Central memory CD8-positive, alpha-beta T cell (primary cell): ENCODE results near the gene ALG5.

Source experiments
- ATAC-seq: fragments of 150-1000 bp; cut with Tn5 transposase; replicated peaks from 2 replicates; pipeline ENCODE4 v1.10.0; 2022; ENCODE audit warnings: mild to moderate bottlenecking, moderate FRiP score, moderate number of reproducible peaks; ENCODE audit not compliant: poor library complexity, severe bottlenecking; ENCODE audit errors: extremely low read depth
- DNase-seq, 2 donors: peaks; one replicate each; pipeline ENCODE4 v3.0.0; 2021; ENCODE audit warnings: low spot score in 2 of 2
- H3K27ac Mint-ChIP-seq: one replicate; pipeline ENCODE4 v1.8.0; 2022; ENCODE audit warnings: low read depth, mild to moderate bottlenecking, moderate library complexity, mixed read lengths
- H3K27me3 Mint-ChIP-seq: one replicate; pipeline ENCODE4 v1.8.0; 2022; ENCODE audit warnings: mixed read lengths
- H3K36me3 Mint-ChIP-seq: one replicate; pipeline ENCODE4 v1.8.0; 2022; ENCODE audit warnings: mild to moderate bottlenecking, moderate library complexity, mixed read lengths; ENCODE audit not compliant: insufficient read depth
- H3K4me1 Mint-ChIP-seq: one replicate; pipeline ENCODE4 v1.8.0; 2022; ENCODE audit warnings: mixed read lengths
- H3K4me3 Mint-ChIP-seq: one replicate; pipeline ENCODE4 v1.8.0; 2022; ENCODE audit warnings: mild to moderate bottlenecking, moderate library complexity, mixed read lengths
- H3K9me3 Mint-ChIP-seq: one replicate; pipeline ENCODE4 v1.8.0; 2022; ENCODE audit warnings: mixed read lengths

The ALG5 gene

GRCh38 chr13:36919833-36920615, 79.1 kb downstream of the ALG5 start, which contains the start of gene SMAD9:
TSS of gene SMAD9 (minus strand) at chr13:36920238. CDS start at chr13:36879689, 40,549 bp downstream.
- ATAC-seq (peak; percentile 49), DNase-seq (no peak)
- Mint-ChIP-seq H3K9me3 (no peaks in the 10 kb centered on the region), H3K4me1 (no peaks in the 10 kb centered on the region), H3K4me3 (peak within 1 kb of the TSS; percentile 70), H3K27me3 (peaks cover 74% of the 10 kb centered on the region), H3K27ac (no peak within 1 kb of the TSS), H3K36me3 (no peaks in the 10 kb centered on the region)

- no peak for ATAC-seq
- Mint-ChIP-seq H3K27ac (no peak overlapping the region), H3K27me3 (peaks cover 74% of the 10 kb centered on the region), H3K4me3 (peak overlapping the region; percentile 25), H3K36me3 (no peaks in the 10 kb centered on the region), H3K4me1 (no peaks in the 10 kb centered on the region), H3K9me3 (no peaks in the 10 kb centered on the region)
- DNase-seq = no peak
Measured at GRCh38 chr13:36919171-36919832, 79.8 kb downstream of the ALG5 start.

GRCh38 chr13:36918246-36919131, 80.7 kb downstream of the ALG5 start:
- Mint-ChIP-seq H3K27me3 (peaks cover 76% of the 10 kb centered on the region), H3K9me3 (no peaks in the 10 kb centered on the region), H3K36me3 (no peaks in the 10 kb centered on the region), H3K4me3 (peak overlapping the region; percentile 25), H3K27ac (no peak overlapping the region), H3K4me1 (no peaks in the 10 kb centered on the region)
- ATAC-seq = no peak
- DNase-seq = no peak

GRCh38 chr13:36917311-36917710, 81.8 kb downstream of the ALG5 start:
- Mint-ChIP-seq H3K9me3 (no peaks in the 10 kb centered on the region), H3K4me1 (no peaks in the 10 kb centered on the region), H3K4me3 (no peak overlapping the region), H3K27me3 (peaks cover 86% of the 10 kb centered on the region), H3K27ac (no peak overlapping the region), H3K36me3 (no peaks in the 10 kb centered on the region)
- ATAC-seq = no peak
- no peak for DNase-seq

- no peak for DNase-seq
- H3K4me3 Mint-ChIP-seq = no peak overlapping the region
- no peak for ATAC-seq
- H3K4me1 Mint-ChIP-seq = no peaks in the 10 kb centered on the region
- no peaks in the 10 kb centered on the region for H3K9me3 Mint-ChIP-seq
- H3K36me3 Mint-ChIP-seq = no peaks in the 10 kb centered on the region
- H3K27ac Mint-ChIP-seq = no peak overlapping the region
- H3K27me3 Mint-ChIP-seq = peaks cover 81% of the 10 kb centered on the region
Measured at GRCh38 chr13:36915896-36916640, 83.1 kb downstream of the ALG5 start.

- H3K4me3 Mint-ChIP-seq = no peak overlapping the region
- no peaks in the 10 kb centered on the region for H3K9me3 Mint-ChIP-seq
- ATAC-seq = no peak
- no peak for DNase-seq
- H3K27me3 Mint-ChIP-seq = peaks cover 82% of the 10 kb centered on the region
- H3K27ac Mint-ChIP-seq = no peak overlapping the region
- no peaks in the 10 kb centered on the region for H3K36me3 Mint-ChIP-seq
- no peaks in the 10 kb centered on the region for H3K4me1 Mint-ChIP-seq
Measured at GRCh38 chr13:36915106-36915505, 84.0 kb downstream of the ALG5 start.

GRCh38 chr13:36914648-36915047, 84.5 kb downstream of the ALG5 start:
- H3K9me3 Mint-ChIP-seq = no peaks in the 10 kb centered on the region
- no peak overlapping the region for H3K4me3 Mint-ChIP-seq
- ATAC-seq = no peak
- H3K27me3 Mint-ChIP-seq = peaks cover 83% of the 10 kb centered on the region
- no peaks in the 10 kb centered on the region for H3K36me3 Mint-ChIP-seq
- no peak overlapping the region for H3K27ac Mint-ChIP-seq
- H3K4me1 Mint-ChIP-seq = no peaks in the 10 kb centered on the region
- DNase-seq = no peak

GRCh38 chr13:36913463-36913862, 85.7 kb downstream of the ALG5 start:
- Mint-ChIP-seq H3K9me3 (no peaks in the 10 kb centered on the region), H3K36me3 (no peaks in the 10 kb centered on the region), H3K27ac (no peak overlapping the region), H3K4me3 (no peak overlapping the region), H3K27me3 (peaks cover 74% of the 10 kb centered on the region), H3K4me1 (no peaks in the 10 kb centered on the region)
- ATAC-seq = no peak
- no peak for DNase-seq

- Mint-ChIP-seq H3K27ac (no peak overlapping the region), H3K27me3 (peaks cover 69% of the 10 kb centered on the region), H3K9me3 (no peaks in the 10 kb centered on the region), H3K4me1 (no peaks in the 10 kb centered on the region), H3K4me3 (no peak overlapping the region), H3K36me3 (no peaks in the 10 kb centered on the region)
- no peak for ATAC-seq
- DNase-seq = no peak
Measured at GRCh38 chr13:36912973-36913372, 86.2 kb downstream of the ALG5 start.

- H3K36me3 Mint-ChIP-seq = no peaks in the 10 kb centered on the region
- no peak overlapping the region for H3K4me3 Mint-ChIP-seq
- no peak for ATAC-seq
Measured at GRCh38 chr13:36912369-36912768, 86.8 kb downstream of the ALG5 start.

GRCh38 chr13:36910545-36910944, 88.6 kb downstream of the ALG5 start:
- H3K36me3 Mint-ChIP-seq = no peaks in the 10 kb centered on the region
- no peak for DNase-seq
- H3K27me3 Mint-ChIP-seq = peaks cover 45% of the 10 kb centered on the region
- no peak overlapping the region for H3K27ac Mint-ChIP-seq
- no peak for ATAC-seq
- no peaks in the 10 kb centered on the region for H3K4me1 Mint-ChIP-seq
- H3K4me3 Mint-ChIP-seq = no peak overlapping the region
- H3K9me3 Mint-ChIP-seq = no peaks in the 10 kb centered on the region

More at GRCh38 chr13:36912369-36912768, 86.8 kb downstream of the ALG5 start:
- DNase-seq = no peak
- Mint-ChIP-seq H3K27me3 (peaks cover 63% of the 10 kb centered on the region), H3K4me1 (no peaks in the 10 kb centered on the region), H3K9me3 (no peaks in the 10 kb centered on the region), H3K27ac (no peak overlapping the region)

GRCh38 chr13:36907821-36908220, 91.3 kb downstream of the ALG5 start:
- Mint-ChIP-seq H3K27me3 (peaks cover 39% of the 10 kb centered on the region), H3K36me3 (no peaks in the 10 kb centered on the region), H3K4me3 (no peak overlapping the region), H3K27ac (no peak overlapping the region), H3K9me3 (no peaks in the 10 kb centered on the region), H3K4me1 (no peaks in the 10 kb centered on the region)
- DNase-seq = no peak
- ATAC-seq = no peak
